Effector CD8-positive, alpha-beta T cell (primary cell): ENCODE measurements around the gene IL1B.
"Not testable (repeated sequence)": the region's sequence is repeated elsewhere in the genome, so short reads cannot be mapped to it uniquely, and the experiment has no call there.

Experiments used
- DNase-seq: peaks from one replicate; lab custom pipeline; 2025; lab: John Stamatoyannopoulos, UW
- total RNA-seq, 4 experiments: gene quantifications; one replicate each; lab custom pipeline; 2026; lab: John Stamatoyannopoulos, UW

Gene IL1B
- 0 reads per million in 4 experiments for total RNA-seq

DNA sequence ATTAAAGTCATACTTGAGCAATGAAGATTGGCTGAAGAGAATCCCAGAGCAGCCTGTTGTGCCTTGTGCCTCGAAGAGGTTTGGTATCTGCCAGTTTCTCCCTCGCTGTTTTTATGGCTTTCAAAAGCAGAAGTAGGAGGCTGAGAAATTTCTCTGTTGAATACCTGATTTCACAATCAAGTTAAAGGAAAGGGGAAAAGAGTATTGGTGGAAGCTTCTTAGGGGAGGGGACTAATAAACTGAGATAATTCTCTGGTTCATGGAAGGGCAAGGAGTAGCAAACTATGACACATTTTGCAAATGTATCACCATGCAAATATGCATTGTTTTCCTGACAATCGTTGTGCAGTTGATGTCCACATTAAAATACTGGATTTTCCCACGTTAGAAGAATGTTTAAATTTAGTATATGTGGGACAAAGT lies at the start of gene IL1B:
TSS of gene IL1B (minus strand) at position 85 of the 423 bp plus-strand sequence. CDS start 550 bp downstream, outside the sequence.
- DNase-seq = no peak

DNA sequence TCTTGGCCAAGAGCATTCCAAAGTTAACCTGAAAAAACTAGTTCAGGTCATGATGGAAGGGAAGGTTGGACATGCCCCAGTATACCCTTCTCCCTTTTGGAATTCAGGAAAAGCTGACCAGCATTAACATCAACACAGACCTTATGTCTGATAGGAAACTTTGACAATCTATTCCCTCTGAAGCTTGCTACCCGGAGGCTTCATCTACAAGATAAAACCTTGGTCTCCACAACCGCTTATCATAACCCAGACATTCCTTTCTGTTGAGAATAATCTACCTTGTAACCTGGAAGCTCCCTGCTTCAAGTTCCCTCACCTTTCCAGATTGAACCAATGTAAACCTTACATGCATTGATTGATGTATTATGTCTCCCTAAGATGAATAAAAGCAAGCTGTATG lies 49.7 kb upstream of the IL1B start:
- no peak for DNase-seq

GRCh38 chr2:112885506-112885902 lies 48.9 kb upstream of the IL1B start:
- no peak for DNase-seq

- DNase-seq = peak; percentile 27
Observed at GRCh38 chr2:112884869-112885505, 48.4 kb upstream of the IL1B start.

DNA sequence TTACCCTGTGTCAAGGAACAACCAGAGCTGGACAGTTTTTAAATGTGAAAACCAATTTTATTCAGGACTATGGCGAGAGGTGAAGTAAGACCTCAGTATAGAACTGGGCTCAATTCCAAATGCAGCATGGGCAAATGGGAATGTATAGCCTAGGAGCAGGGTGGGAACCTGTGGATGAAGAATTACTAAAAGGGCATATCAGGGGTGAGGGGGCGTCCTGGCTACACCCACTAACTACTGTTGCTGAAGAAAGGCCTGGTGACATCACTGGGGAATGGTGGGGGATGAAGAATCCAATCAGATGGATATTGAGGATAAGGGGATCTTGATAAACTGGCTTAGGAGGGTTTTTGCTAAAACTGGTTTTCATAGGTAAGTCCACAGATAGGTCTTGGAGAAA lies 47.1 kb upstream of the IL1B start:
- DNase-seq = no peak

DNA sequence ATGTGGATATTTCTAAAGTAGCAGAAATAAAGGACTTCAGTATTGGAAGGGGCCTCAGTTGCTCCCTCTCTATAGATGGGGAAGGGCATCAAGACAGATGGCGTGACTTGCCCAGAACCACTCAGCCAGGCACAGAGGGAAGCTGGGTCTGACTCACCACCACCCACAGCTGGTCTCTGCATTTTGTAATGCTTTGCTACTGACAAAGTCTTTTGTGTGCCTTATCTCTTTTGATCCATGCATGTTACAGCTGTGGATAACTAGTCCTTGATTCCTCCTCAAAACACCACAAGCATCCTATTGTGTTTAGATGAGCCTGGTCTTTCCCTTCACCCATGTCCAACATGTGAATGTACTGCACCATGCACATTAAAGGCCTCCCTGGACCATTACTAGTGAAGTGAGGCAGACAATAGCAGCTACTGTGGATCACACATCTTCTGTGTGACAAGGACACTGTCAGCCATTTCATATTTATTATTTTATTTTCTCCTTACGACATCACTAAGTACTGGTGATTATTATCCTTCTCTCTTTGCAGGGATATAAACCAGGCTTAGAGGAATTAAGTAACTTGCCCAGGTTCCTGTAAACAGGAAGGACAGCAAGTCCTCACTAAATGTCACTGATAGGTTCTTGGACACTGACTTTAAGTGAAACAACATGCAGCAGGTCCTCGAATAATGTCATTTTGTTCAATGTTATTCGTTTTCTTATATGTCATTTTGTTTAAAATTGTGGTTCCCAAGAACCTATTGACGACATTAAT lies 44.8 kb upstream of the IL1B start:
- no peak for DNase-seq

DNA sequence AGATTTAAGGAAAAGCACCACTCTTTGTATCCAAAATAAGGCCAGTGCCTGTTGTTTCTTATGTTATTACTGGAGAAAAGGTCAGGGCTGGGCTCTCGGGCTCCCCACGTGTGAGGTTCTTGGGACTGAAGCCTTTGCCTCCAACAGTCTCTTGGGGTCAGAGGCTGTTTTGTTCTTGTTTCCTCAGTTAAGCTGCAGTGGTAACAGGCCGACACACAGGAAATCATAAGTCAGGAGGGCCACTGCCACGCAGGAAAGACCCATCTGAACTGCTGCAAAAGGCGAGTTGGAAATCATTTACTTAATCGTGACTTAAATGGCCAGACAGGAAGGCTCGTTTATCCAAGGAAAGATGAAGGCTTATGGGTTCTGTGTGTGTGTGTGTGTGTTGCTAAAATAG lies 44.1 kb upstream of the IL1B start:
- DNase-seq = no peak

DNA sequence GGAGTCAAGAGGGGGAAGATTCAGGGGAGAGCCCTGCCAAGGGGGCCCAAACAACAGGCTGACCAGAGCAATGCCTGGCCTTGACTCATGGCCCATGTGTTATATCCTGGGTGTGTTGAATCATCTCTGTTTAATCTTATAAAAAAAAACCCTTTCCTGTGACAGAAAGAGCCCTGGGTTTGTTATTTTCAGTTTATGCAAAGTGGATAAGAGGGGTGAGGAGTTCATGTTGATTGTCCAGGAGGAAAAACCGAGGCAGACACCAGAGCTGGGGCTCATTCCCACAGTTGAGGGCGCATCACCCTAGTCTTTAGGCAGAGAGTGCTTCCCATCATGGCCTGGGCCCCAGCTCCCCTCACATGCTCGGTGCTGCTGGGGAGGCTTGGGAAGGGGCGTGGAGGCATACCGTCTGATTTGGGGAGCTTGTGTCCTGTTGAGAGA lies 43.5 kb upstream of the IL1B start:
- no peak for DNase-seq

GRCh38 chr2:112879491-112880041 lies 43.0 kb upstream of the IL1B start:
- no peak for DNase-seq

DNA sequence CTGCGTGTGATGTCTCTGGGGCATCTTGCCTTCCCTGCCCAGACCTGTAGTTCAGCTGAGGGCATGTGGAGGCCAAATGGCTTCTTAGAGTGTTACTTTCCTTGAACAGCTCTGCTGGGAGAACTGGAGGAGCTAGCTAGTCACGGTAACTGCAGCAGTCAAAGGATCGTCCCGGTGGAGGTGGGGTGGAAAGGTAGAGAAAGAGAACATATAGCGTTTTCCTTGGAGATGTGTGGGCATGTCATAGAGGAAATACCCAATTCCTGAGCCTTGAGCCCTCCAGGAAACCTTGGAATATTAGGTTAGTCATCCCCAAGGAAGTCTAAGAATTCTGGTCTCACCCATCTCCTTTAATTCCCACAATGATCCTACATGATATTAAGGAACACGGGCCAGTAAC lies 40.8 kb upstream of the IL1B start:
- no peak for DNase-seq

- no peak for DNase-seq
Observed at GRCh38 chr2:112876971-112877361, 40.4 kb upstream of the IL1B start.

- DNase-seq = no peak
Observed at GRCh38 chr2:112876257-112876970, 39.8 kb upstream of the IL1B start.

GRCh38 chr2:112870841-112871835 lies 34.6 kb upstream of the IL1B start:
- no peak for DNase-seq

DNA sequence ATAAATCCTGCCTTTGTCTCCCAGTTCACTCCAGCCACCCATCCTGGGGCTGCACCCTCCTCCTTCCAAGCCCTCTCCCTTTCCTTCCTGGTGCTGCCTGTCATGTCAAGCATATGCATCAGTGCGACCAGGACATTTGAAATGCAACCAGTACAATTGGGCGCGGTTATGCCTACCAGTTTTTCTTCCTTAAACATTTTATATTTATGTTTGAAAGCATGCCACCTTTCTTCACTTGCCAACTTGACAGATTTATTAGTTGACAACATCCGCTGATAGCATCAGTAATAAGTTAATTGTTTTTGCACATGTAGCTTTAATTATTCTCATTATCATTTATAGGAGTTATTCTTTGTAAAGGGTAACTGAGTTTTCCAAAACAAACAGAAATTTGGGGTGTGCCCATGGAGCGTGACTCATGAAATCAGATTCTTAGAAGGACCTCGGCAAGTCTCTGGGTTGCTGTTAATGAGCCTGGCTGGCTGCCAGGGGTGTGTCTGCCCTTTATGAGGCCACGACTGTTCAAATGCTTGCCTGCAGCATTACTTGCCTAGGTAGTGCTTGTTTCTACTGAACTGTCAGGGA lies 32.8 kb upstream of the IL1B start:
- DNase-seq = no peak

- no peak for DNase-seq
Observed at GRCh38 chr2:112867701-112868631, 31.4 kb upstream of the IL1B start.

GRCh38 chr2:112866128-112866835 lies 29.7 kb upstream of the IL1B start:
- DNase-seq = no peak

GRCh38 chr2:112864072-112864471 lies 27.5 kb upstream of the IL1B start:
- DNase-seq = no peak

DNA sequence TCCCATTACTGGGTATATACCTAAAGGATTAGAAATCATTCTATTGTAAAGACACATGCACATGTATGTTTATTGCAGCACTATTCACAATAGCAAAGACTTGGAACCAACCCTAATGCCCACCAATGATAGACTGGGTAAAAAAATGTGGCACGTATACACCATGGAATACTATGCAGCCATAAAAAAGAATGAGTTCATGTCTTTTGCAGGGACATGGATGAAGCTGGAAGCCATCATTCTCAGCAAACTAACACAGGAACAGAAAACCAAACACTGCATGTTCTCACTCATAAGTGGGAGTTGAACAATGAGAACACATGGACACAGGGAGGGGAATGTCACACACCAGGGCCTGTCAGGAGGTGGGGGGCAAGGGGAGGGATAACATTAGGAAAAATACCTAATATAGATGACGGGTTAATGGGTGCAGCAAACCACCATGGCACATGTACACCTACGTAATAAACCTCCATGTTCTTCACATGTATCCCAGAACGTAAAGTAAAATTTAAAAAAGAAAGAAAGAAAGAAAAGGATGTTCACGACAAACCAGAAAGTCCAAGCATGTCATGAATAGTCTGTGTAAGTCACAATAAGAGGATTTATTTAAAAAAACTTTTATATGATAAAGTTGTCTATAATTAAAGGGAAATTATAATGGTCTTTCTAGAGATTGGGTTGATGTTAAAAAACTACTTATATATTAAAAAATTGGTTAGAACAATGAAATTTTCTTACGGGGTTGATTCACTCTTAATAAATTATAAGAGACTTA lies 23.0 kb upstream of the IL1B start:
- DNase-seq = not testable (repeated sequence)
